Measurements from ENCODE around the gene RAB31. TPM values are rescaled to one million over a fixed set of nuclear protein-coding genes. Genes with fewer than 3 reads are reported as not detected.

Gene RAB31
- total RNA-seq, 1 experiment from 2014 or later, result 32.9 TPM

DNA sequence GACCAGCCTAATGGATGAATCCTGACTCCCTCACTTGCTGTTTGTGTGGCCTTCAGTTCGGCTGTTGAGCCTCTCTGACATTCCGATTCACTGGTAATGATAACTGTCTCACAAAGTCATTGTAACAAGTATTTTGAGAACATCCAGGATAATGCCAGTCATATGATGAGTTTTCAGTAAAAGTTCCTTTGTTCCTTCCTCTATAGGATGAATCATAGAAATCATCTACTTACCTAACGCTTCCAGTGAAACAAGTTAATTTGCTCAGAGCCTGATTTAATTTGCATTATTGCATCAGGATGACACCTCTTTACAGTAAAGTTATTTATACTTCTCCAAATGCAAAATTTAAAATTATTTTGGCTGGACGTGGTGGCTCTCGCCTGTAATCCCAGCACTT, 32.0 kb downstream of the RAB31 start (continued):
- TF ChIP-seq SMAD3 (CRISPR knock-in tag; IDR thresholded peaks at IDR 0.05; ENCODE audit: borderline replicate concordance) (no peak), GRHL2 (CRISPR knock-in tag; IDR thresholded peaks at IDR 0.05; ENCODE audit: insufficient replicate concordance, severe bottlenecking) (no peak), NR3C1 (CRISPR knock-in tag; conservative IDR thresholded peaks at IDR 0.05; ENCODE audit: low read depth) (no peak)
- TF ChIP-seq, protein P1, sequence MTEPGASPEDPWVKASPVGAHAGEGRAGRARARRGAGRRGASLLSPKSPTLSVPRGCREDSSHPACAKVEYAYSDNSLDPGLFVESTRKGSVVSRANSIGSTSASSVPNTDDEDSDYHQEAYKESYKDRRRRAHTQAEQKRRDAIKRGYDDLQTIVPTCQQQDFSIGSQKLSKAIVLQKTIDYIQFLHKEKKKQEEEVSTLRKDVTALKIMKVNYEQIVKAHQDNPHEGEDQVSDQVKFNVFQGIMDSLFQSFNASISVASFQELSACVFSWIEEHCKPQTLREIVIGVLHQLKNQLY (CRISPR knock-in tag; IDR thresholded peaks at IDR 0.05), result no peak
- TF ChIP-seq, protein P2, sequence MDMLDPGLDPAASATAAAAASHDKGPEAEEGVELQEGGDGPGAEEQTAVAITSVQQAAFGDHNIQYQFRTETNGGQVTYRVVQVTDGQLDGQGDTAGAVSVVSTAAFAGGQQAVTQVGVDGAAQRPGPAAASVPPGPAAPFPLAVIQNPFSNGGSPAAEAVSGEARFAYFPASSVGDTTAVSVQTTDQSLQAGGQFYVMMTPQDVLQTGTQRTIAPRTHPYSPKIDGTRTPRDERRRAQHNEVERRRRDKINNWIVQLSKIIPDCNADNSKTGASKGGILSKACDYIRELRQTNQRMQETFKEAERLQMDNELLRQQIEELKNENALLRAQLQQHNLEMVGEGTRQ (CRISPR knock-in tag; IDR thresholded peaks at IDR 0.05), result no peak
- TF ChIP-seq, protein P3, sequence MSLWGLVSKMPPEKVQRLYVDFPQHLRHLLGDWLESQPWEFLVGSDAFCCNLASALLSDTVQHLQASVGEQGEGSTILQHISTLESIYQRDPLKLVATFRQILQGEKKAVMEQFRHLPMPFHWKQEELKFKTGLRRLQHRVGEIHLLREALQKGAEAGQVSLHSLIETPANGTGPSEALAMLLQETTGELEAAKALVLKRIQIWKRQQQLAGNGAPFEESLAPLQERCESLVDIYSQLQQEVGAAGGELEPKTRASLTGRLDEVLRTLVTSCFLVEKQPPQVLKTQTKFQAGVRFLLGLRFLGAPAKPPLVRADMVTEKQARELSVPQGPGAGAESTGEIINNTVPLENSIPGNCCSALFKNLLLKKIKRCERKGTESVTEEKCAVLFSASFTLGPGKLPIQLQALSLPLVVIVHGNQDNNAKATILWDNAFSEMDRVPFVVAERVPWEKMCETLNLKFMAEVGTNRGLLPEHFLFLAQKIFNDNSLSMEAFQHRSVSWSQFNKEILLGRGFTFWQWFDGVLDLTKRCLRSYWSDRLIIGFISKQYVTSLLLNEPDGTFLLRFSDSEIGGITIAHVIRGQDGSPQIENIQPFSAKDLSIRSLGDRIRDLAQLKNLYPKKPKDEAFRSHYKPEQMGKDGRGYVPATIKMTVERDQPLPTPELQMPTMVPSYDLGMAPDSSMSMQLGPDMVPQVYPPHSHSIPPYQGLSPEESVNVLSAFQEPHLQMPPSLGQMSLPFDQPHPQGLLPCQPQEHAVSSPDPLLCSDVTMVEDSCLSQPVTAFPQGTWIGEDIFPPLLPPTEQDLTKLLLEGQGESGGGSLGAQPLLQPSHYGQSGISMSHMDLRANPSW (CRISPR knock-in tag; conservative IDR thresholded peaks at IDR 0.05; ENCODE audit: low read depth), result no peak
- TF ChIP-seq, protein P4, sequence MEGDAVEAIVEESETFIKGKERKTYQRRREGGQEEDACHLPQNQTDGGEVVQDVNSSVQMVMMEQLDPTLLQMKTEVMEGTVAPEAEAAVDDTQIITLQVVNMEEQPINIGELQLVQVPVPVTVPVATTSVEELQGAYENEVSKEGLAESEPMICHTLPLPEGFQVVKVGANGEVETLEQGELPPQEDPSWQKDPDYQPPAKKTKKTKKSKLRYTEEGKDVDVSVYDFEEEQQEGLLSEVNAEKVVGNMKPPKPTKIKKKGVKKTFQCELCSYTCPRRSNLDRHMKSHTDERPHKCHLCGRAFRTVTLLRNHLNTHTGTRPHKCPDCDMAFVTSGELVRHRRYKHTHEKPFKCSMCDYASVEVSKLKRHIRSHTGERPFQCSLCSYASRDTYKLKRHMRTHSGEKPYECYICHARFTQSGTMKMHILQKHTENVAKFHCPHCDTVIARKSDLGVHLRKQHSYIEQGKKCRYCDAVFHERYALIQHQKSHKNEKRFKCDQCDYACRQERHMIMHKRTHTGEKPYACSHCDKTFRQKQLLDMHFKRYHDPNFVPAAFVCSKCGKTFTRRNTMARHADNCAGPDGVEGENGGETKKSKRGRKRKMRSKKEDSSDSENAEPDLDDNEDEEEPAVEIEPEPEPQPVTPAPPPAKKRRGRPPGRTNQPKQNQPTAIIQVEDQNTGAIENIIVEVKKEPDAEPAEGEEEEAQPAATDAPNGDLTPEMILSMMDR (IDR thresholded peaks at IDR 0.05), result no peak

DNA sequence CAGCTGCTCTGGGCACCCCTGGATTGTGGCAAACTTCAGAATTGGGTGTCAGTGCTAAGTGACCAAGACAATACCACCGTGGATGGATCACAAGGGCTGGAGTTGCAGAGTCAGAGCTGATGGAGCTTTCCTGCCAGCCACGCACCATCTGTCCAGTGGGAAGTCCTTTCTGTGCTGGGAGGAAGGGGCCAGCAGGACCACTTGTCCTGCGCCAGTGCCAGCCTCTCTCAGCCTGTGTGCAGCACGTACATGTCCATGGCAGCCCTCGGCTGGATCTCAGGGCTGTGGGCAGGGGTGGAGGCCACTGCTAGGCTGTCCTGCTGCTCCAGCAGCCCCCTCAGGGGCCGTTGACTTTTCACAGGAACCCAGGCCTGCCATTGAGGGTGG, 33.3 kb downstream of the RAB31 start:
- ChIA-PET CTCF (no interaction called here), POLR2A (no interaction called here)
- ATAC-seq (no peak), DNase-seq (ENCODE audit: low spot score) (no peak)
- Mint-ChIP-seq H3K27me3 (ENCODE audit: low read depth) (no peaks in the 10 kb centered on the region), H3K27ac (no peak overlapping the region), H3K4me3 (no peak overlapping the region), H3K4me1 (peaks cover 45% of the 10 kb centered on the region), H3K36me3 (no peaks in the 10 kb centered on the region), H3K9me3 (no peaks in the 10 kb centered on the region)
- TF ChIP-seq, protein P5, sequence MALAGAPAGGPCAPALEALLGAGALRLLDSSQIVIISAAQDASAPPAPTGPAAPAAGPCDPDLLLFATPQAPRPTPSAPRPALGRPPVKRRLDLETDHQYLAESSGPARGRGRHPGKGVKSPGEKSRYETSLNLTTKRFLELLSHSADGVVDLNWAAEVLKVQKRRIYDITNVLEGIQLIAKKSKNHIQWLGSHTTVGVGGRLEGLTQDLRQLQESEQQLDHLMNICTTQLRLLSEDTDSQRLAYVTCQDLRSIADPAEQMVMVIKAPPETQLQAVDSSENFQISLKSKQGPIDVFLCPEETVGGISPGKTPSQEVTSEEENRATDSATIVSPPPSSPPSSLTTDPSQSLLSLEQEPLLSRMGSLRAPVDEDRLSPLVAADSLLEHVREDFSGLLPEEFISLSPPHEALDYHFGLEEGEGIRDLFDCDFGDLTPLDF (CRISPR knock-in tag; IDR thresholded peaks at IDR 0.05), result no peak
- TF ChIP-seq ETV6 (CRISPR knock-in tag; IDR thresholded peaks at IDR 0.05) (no peak), CREM (CRISPR knock-in tag; IDR thresholded peaks at IDR 0.05) (no peak), FOXP1 (CRISPR knock-in tag; IDR thresholded peaks at IDR 0.05; ENCODE audit: borderline replicate concordance) (no peak), GRHL2 (CRISPR knock-in tag; IDR thresholded peaks at IDR 0.05; ENCODE audit: insufficient replicate concordance, severe bottlenecking) (no peak), ZNF416 (CRISPR knock-in tag; IDR thresholded peaks at IDR 0.05) (no peak), EMX1 (CRISPR knock-in tag; IDR thresholded peaks at IDR 0.05) (no peak)
- TF ChIP-seq, protein P6, sequence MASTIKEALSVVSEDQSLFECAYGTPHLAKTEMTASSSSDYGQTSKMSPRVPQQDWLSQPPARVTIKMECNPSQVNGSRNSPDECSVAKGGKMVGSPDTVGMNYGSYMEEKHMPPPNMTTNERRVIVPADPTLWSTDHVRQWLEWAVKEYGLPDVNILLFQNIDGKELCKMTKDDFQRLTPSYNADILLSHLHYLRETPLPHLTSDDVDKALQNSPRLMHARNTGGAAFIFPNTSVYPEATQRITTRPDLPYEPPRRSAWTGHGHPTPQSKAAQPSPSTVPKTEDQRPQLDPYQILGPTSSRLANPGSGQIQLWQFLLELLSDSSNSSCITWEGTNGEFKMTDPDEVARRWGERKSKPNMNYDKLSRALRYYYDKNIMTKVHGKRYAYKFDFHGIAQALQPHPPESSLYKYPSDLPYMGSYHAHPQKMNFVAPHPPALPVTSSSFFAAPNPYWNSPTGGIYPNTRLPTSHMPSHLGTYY (CRISPR knock-in tag; IDR thresholded peaks at IDR 0.05), result no peak
- TF ChIP-seq, protein P7, sequence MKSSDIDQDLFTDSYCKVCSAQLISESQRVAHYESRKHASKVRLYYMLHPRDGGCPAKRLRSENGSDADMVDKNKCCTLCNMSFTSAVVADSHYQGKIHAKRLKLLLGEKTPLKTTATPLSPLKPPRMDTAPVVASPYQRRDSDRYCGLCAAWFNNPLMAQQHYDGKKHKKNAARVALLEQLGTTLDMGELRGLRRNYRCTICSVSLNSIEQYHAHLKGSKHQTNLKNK (CRISPR knock-in tag; IDR thresholded peaks at IDR 0.05), result no peak

Data from WTC11 (cell line).